Suprapubic skin (tissue), 4 donors: ENCODE data around the gene MIGA2. TPM values are rescaled to one million over a fixed set of nuclear protein-coding genes. Genes with fewer than 3 reads are reported as not detected.

ENCODE experiments used
- DNase-seq, 2 donors: peaks; one replicate each; pipeline ENCODE4 v3.0.0-alpha.2; 2019; ENCODE audit warnings: low spot score in 2 of 2
- H3K27ac ChIP-seq: fragments of 200-600 bp; sonication (generic); one replicate; pipeline ENCODE4 v1.5.1; 2019
- H3K27me3 ChIP-seq: fragments of 200-600 bp; sonication (generic); one replicate; pipeline ENCODE4 v1.5.1; 2019
- H3K36me3 ChIP-seq: fragments of 200-600 bp; sonication (generic); one replicate; pipeline ENCODE4 v1.5.1; 2019
- H3K4me1 ChIP-seq: fragments of 200-600 bp; sonication (generic); one replicate; pipeline ENCODE4 v1.5.1; 2019
- H3K4me3 ChIP-seq: fragments of 200-600 bp; sonication (generic); one replicate; pipeline ENCODE4 v1.5.1; 2019; ENCODE audit warnings: mild to moderate bottlenecking
- H3K9me3 ChIP-seq: fragments of 200-600 bp; sonication (generic); one replicate; pipeline ENCODE4 v1.5.1; 2019
- CTCF ChIP-seq, 2 donors: fragments of 200-600 bp in 1 of 2; fragments of 450-650 bp in 1 of 2; sonication (generic) in 1 of 2; IDR thresholded peaks; one replicate each; pipeline ENCODE4 v1.5.1; 2016 to 2019; ENCODE audit warnings: antibody characterized with exemption in 2 of 2, mild to moderate bottlenecking in 1 of 2, moderate library complexity in 1 of 2
- EP300 ChIP-seq: sonication (generic); formaldehyde crosslinking; IDR thresholded peaks from one replicate; pipeline ENCODE4 v1.6.1; 2017; ENCODE audit warnings: antibody characterized with exemption
- POLR2A ChIP-seq, 2 donors: fragments of 450-650 bp; IDR thresholded peaks; one replicate each; pipeline ENCODE4 v1.6.1; 2017; ENCODE audit warnings: antibody characterized with exemption in 2 of 2, mild to moderate bottlenecking in 2 of 2, moderate library complexity in 2 of 2
- POLR2AphosphoS5 ChIP-seq, 3 donors: sonication (generic); formaldehyde crosslinking; IDR thresholded peaks; one replicate each; pipeline ENCODE4 v1.6.1; 2017; ENCODE audit warnings: antibody characterized with exemption in 3 of 3
- WGBS: methylation state at CpG from one replicate; pipeline ENCODE4 v1.1.5; 2018; 5-methylcytosine and 5-hydroxymethylcytosine counted together
- total RNA-seq, 4 donors: library from RNA; depleted of rRNA; stranded (reverse); fragments of >200 nt; gene quantifications; one replicate each; pipeline ENCODE4 v1.1.0, GENCODE V29; 2016

MIGA2 gene
- total RNA-seq, 4 donors from 2014 or later = 28.3 to 44.3 (median 39.7) TPM

DNA sequence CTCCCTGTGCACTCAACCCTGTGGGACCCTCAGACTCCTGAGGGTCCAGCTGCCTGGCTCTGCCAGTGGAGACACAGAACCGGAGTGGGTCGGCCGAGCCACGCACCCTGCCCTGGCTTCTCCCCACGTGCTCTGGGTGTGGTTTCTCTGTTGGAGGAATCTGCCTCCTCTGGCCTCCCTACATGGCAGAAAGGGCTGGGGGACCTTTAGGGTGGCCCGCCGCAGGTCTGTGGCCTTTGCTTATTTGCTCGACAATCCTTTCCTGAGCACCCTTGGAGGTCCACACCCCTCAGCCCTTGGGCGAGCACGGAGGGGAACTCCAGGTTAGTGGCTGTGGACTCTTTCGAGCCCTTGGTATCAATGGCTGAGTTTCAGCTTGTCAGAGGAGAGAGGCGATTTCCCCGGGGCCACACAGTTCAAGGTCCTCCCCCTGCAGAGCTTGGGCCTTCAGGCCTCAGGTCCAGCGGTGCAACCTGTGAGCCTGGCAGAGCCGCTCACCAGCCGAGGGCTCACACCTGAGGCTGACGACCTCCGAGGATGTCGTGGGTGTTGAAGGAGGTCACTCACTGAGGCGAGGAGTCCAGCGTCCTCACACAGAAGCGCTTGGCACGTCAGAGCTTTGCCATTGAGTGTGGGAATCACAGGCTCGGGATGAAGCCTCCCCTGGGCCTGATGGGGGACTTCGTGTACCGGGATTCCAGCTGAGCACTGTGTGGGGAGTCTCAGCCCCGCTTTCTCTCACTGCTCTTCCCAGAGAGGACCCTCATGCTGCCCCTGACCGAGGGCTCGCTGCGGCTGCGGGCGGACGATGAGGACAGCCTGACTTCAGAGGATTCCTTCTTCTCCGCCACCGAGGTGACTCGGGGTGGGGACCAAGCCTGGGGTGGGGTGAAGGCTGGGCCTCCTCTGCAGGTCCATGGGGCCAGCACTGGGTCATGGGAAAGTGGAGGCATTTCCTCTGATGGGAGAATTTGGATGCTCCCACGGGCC, 23.7 kb downstream of the MIGA2 start:
- Histone ChIP-seq H3K4me3 (no peak overlapping the region), H3K36me3 (peaks cover 78% of the 10 kb centered on the region), H3K27me3 (no peaks in the 10 kb centered on the region), H3K4me1 (no peaks in the 10 kb centered on the region), H3K27ac (no peak overlapping the region), H3K9me3 (no peaks in the 10 kb centered on the region)
- no peak for DNase-seq
- 96% methylated on average over 10 of the region's 37 CpGs for WGBS
- TF ChIP-seq POLR2A (IDR thresholded peaks at IDR 0.05) = no peak
- no peak for TF ChIP-seq CTCF (IDR thresholded peaks at IDR 0.05)
- no peak for TF ChIP-seq POLR2AphosphoS5 (IDR thresholded peaks at IDR 0.05)
- TF ChIP-seq EP300 = no peak

DNA sequence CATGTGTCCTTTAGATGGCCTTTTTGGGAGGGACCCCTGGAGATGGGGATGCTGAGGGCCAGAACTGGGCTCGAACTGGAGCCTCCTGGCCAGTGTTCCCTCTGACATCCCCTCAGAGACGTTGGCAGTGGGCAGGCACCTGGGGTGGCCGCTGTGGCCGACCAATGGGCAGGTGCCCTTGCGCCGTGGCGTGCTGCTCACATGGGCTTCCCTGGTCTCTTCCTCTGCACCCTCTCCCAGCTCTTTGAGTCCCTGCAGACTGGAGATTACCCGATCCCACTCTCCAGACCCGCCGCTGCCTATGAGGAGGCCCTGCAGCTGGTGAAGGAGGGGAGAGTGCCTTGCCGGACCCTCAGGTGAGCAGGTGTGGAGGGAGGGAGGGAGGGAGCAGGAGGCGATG, 24.6 kb downstream of the MIGA2 start:
- TF ChIP-seq EP300 (no peak), POLR2AphosphoS5 (IDR thresholded peaks at IDR 0.05) (no peak), POLR2A (IDR thresholded peaks at IDR 0.05) (no peak), CTCF (IDR thresholded peaks at IDR 0.05) (no peak)
- Histone ChIP-seq H3K27ac (no peak overlapping the region), H3K4me1 (no peaks in the 10 kb centered on the region), H3K9me3 (no peaks in the 10 kb centered on the region), H3K27me3 (no peaks in the 10 kb centered on the region), H3K36me3 (peaks cover 87% of the 10 kb centered on the region), H3K4me3 (no peak overlapping the region)
- no peak for DNase-seq
- 96% methylated on average over 5 of the region's 12 CpGs for WGBS

- no peaks in the 10 kb centered on the region for H3K4me1 ChIP-seq
- WGBS = 89% methylated on average over 5 of the region's 9 CpGs
- peaks cover 86% of the 10 kb centered on the region for H3K36me3 ChIP-seq
- H3K9me3 ChIP-seq = no peaks in the 10 kb centered on the region
- no peak overlapping the region for H3K27ac ChIP-seq
- DNase-seq = no peak
- TF ChIP-seq EP300 = no peak
- TF ChIP-seq POLR2AphosphoS5 (IDR thresholded peaks at IDR 0.05) = no peak
- TF ChIP-seq CTCF (IDR thresholded peaks at IDR 0.05) = no peak
- no peak for TF ChIP-seq POLR2A (IDR thresholded peaks at IDR 0.05)
- H3K4me3 ChIP-seq = no peak overlapping the region
- no peaks in the 10 kb centered on the region for H3K27me3 ChIP-seq
Observed at GRCh38 chr9:129063061-129063460, 26.6 kb downstream of the MIGA2 start.

- peaks cover 93% of the 10 kb centered on the region for H3K36me3 ChIP-seq
- 88% methylated on average over 8 of the region's 8 CpGs for WGBS
- H3K9me3 ChIP-seq = no peaks in the 10 kb centered on the region
- H3K27ac ChIP-seq = no peak overlapping the region
- no peak overlapping the region for H3K4me3 ChIP-seq
- no peaks in the 10 kb centered on the region for H3K4me1 ChIP-seq
- TF ChIP-seq CTCF (IDR thresholded peaks at IDR 0.05) = no peak
- no peak for TF ChIP-seq POLR2AphosphoS5 (IDR thresholded peaks at IDR 0.05)
- TF ChIP-seq POLR2A (IDR thresholded peaks at IDR 0.05) = no peak
- no peak for TF ChIP-seq EP300
- no peak for DNase-seq
- no peaks in the 10 kb centered on the region for H3K27me3 ChIP-seq
Observed at GRCh38 chr9:129064499-129064908, 28.1 kb downstream of the MIGA2 start.

DNA sequence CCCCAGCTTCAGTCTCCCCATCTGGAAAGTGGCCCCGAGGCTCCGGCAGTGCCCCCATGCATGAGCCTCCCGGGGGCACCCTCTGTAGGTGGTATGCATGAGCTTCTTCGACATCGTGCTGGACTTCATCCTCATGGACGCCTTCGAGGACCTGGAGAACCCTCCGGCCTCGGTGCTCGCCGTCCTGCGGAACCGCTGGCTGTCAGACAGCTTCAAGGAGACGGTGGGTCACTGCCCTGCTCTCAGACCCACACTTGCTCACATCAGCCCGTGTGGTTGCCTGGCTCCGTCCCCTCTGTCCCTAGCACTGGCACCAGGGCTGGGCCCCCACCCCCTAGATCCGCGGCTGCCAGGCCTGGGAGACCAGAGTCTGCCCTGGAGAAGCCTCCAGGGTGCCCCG, 31.7 kb downstream of the MIGA2 start:
- Histone ChIP-seq H3K27me3 (no peaks in the 10 kb centered on the region), H3K36me3 (peaks cover 65% of the 10 kb centered on the region), H3K4me3 (no peak overlapping the region), H3K9me3 (no peaks in the 10 kb centered on the region), H3K4me1 (no peaks in the 10 kb centered on the region), H3K27ac (no peak overlapping the region)
- WGBS = 93% methylated on average over 8 of the region's 19 CpGs
- no peak for TF ChIP-seq CTCF (IDR thresholded peaks at IDR 0.05)
- TF ChIP-seq POLR2A (IDR thresholded peaks at IDR 0.05) = no peak
- TF ChIP-seq POLR2AphosphoS5 (IDR thresholded peaks at IDR 0.05) = no peak
- no peak for TF ChIP-seq EP300
- DNase-seq = no peak
